Measurements from ENCODE around the gene PACS2.
"Not testable (repeated sequence)": the region's sequence is repeated elsewhere in the genome, so short reads cannot be mapped to it uniquely, and the experiment has no call there.

Gene PACS2

DNA sequence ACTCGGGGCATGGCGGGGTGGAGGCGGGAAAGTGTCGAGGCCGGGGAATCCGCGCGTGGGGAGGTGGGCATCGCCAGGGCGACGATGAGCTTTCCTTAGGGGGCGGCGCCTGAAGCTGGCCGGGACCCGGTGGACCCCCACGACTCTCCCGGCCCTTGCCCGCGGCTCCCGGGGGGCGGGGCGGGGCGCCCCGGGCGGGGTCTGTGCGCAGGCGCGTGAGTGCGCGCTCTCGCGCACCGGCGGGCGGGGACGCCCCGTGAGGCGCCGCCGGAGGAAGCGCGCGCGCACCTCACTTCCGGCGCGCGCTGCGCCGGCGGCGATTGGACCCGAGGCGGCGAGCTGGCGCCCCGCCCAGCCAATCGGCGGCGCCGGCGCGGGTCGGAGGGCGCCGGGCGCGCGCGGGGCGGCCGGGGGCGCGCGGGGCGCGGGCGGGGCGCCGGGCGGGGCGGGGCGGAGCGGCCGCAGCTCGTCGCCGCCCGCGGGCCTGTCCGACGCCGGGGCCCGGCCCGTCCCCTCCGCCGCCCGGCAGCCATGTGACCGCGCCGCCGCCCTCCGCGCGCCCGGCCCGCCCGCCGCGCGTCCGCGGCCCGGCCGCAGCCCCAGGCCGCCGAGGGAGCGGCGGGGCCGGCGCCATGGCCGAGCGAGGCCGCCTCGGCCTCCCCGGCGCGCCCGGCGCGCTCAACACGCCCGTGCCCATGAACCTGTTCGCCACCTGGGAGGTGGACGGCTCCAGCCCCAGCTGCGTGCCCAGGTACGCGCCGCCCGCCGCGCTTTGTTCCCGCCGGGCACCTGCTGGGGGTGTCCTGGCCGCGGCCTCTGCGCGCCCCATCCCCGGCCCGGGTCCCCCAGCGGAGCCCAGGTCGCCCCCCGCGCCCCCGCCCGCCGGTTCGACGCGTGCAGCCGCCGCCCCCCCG lies at the start of gene PACS2:
PACS2 (plus strand) TSS at position 462 of the 914 bp plus-strand sequence; CDS start at position 633, 171 bp downstream.
- peak; percentile 82 for DNase-seq

DNA sequence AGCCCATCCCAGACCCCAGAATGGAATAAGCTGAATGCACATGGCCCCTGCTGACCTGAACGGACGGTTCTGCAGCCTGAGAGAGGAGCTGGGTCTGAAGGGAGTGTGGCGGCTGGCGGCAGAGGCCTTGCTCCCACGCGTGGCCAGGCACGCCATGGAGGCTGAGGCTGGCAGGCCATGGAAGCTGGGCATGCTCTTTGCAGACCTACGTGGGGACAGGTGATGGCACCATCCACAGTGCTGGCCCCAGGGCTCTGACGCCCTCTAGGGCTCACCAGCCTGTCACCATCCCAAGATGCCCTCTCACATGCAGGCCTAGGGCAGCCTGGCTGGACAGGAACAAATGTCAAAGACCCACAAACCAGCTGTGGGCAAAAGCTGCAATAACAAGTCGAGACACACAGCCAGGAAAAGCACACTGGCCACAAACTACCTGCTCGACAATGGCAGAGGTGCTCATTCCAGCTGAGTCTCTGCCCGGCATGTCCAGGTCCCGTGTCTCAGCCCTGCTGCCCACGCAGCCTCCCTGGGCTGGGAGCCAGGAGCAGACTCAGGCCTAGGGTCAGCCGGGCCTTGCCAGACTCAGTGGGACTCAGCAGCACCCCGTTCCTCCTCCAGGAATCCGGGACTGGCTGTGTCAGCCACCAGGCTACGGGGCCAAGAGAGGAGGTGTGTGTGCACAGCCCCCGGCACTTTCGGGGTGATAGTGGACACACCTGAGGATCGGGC lies 46.6 kb upstream of the PACS2 start:
- no peak for DNase-seq

DNA sequence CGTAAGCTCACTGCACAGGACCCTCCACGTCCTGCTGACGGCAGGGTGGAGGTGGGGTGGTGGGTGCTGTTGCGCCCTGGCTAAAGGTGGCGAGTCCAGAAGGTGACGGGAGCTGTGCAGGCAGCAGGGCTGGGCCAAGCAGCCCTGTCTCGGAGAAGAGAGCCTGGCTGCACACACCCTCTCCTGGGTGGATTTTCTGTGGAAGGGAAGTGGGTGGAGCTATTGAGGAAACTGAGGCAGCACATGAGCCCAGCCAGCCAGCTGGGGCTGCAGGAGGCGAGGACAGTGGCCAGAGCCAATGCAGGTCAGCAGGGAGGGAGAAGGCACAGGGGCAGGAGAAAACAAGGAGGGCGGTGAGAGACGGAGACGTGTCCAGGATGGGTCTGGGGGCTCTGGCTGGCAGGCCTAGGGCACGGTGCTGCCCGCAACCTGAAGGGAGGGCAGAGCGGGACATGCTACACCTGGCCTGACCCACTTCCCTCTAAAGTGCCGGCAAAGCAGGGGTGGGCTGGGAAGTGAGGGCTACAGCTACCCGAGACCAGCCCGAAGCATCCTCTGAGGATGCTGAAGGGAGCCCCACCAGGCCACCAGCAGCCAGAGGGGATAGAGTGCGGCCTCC lies 45.7 kb upstream of the PACS2 start:
- no peak for DNase-seq

DNA sequence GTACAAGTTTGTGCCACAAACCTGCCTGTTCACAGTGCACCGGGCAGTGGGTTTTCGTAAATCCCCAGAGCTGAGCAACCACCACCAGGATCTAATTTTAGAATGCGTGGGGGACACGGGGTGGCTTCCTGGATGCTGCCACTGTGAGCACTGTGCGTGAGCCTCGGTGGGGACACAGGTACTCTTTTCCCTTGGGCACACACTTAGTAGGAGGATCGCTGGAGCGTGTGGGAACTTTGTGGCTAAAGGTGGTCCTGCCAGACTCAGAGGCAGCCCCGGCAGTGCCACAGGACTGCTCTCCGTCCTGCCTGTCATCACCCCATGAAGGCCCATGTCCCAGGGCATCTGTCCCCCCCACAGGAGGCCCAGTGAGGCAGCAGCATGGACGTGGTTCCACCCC lies 45.1 kb upstream of the PACS2 start:
- no peak for DNase-seq

GRCh38 chr14:105271224-105271890 lies 43.2 kb upstream of the PACS2 start:
- no peak for DNase-seq

DNA sequence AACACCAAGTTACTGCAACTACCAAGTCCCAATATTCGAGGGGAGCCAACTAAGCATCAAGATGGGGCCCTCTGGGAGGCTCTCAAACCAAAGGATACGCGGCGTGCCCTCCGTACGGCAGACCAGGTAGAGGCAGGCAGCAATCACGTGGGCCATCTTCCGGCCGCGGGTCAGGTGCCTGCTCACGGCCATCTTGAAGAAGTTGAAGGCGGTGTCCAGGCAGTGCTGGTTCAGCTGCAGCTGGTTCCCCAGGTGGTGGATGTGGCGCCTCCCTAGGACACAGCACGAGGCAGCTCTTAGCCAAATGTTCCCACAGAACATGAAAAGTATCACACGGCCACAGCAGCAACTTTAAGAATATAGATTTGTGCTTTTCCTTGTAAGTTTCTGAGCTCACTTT lies 41.9 kb upstream of the PACS2 start:
- DNase-seq: no peak

DNA sequence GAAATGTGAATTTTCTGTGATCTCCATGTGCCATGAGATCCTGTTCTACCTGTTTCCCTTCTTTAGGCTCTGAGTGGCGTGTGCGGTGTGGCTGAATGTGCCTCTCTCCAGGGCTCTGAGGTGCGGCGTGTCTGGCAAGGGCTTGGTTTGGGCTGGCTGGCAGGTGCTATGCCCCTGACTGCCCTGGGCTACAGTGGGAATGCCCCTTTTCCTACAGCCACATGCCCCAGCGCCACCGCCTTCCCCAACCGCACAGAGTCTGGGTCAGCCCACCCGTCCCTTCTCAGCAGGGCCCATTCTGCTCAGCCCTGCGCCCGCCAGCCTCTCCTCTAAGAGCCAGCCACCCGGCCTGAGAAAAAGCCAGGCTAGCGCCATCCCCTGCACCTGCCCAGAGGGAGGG lies 41.5 kb upstream of the PACS2 start:
- DNase-seq: no peak

DNA sequence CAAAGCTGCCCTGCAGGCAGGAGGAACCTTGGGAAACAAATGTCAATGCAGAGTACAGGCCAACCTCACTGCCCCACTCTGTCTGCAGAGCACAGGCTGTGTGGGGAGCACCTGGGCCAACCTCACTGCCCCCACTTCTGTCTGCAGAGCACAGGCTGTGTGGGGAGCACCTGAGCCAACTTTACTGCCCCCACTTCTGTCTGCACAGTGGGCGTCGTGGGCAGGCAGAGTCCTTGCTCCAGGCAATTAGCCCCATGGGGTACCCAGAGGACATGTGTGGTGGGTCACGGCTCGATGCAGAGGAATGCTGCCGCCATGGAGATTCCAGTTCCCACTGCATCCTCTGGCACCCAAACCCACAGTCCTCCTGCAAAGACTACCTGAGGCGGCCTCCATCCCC lies 39.9 kb upstream of the PACS2 start:
- DNase-seq: no peak

- no peak for DNase-seq
These were observed 39.1 kb upstream of the PACS2 start for GRCh38 chr14:105275267-105275946.

GRCh38 chr14:105277448-105277847 lies 37.1 kb upstream of the PACS2 start:
- DNase-seq: not testable (repeated sequence)

DNA sequence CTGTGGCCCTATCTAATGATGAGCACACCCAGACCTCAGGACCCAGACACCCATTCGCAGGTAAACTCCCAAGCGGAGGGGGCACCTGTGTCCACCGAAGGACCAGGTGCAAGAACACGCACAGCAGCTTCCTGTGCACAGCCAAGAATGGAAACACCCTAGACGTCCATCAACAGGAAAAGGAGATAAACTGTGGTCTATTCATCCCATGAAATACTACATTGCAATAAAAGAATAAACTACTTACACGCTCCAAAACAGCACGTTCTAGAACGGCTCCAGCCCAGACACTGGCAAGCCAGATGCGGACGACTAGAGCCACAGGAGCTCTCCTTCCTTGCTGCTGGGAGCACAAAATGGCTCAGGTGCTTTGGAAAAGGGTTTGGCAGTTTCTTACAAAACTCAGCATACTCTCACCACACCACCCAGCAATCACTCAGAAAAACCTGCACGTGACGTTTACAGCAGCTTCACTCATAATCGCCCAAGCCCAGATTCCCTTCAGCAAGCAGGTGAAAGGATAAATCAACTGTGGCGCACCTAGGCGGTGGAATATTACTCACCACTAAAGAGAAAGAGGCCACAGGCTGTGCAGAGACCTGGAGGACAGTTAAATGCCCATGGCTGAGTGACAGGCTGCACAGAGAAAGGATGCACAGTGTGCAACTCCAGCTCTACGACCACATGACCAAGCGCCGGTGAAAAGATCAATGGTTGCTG lies 34.7 kb upstream of the PACS2 start:
- DNase-seq: no peak

- no peak for DNase-seq
These were observed 34.0 kb upstream of the PACS2 start for GRCh38 chr14:105280525-105280924.

DNA sequence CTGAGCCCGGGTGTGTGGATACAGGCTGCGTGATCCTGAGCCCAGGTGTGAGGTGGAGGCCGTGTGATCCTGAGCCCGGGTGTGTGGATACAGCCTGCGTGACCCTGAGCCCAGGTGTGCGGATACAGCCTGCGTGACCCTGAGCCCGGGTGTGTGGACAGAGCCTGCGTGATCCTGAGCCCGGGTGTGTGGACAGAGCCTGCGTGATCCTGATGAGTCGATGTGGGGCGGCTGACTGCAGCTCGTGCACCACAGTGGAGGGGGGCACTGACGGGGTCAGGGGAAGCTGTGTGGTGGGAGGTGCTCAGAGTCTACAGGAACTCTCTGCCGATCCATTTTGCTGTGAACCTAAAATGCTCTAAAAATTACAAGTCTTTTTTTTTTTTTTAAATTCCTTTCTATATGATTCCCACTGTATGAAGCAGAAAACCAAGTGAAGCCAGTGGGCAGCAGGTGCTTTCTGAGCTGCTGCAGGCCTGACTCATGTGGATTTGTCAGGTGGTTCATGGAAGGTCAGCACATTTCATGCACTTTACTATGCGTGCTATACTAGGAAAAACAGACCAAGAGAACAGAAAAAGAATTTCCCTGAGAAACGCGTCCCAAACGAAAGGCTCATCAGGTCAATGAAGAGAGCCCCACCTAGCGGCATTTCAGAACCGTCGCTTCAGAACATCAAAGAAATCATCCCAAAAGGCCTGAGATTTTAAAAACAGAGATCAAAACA lies 33.0 kb upstream of the PACS2 start:
- no peak for DNase-seq

GRCh38 chr14:105282098-105282725 lies 32.3 kb upstream of the PACS2 start:
- DNase-seq: no peak

DNA sequence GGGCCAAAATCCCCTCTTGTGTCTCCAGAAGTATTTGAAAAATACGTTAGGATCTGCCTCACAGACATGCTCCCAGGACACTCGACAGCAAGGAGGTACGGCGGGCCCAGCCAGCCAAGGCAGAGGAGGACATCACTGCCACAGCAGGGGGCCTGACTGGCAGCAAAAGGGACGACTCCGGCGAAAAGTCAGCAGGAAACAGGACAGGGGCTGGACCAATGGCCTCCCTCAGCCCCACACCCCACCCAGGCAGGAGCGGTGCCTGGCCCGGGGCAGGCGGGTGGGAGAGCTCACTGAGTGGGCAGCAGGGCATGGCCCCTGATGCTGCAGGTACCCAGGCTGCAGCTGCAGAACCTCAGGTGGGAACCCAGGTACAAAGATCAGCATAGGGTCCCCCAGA lies 31.5 kb upstream of the PACS2 start:
- DNase-seq: no peak

DNA sequence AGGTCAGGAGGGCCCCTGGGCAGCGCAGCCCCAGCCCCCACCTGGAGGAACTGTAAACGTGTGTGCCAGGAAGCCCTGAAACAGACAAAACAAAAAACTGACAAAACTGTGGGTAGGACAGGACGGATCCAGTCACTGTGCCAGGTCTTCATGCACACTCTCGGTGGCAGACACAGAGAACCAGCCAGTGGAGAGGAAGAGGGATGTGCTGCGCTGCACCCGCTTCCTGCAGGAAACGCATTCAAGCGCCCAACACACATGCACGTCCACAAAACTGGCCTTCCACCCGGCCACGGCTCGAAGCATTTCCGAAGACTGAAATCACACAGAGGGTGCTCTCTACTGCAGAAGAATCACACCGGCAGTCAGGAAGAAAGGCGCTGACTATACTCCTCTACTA lies 30.6 kb upstream of the PACS2 start:
- no peak for DNase-seq

DNA sequence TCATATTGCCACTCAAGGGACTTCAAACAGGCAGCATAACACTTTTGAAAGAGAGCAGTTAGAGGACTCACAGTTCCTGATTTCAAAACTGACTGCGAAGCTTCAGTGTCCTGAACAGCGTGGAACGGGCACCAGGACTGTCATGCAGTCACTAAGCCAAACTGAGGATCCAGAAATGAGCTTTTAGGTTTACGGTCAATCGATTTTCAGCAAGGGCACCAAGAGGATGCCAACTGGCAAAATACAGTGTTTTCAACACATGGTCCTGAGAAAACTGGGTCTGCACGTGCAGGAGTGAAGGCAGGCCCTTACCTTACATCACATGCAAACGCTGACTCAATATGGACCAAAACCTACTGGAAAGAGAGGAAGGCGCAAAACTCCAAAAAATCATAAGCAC lies 29.4 kb upstream of the PACS2 start:
- DNase-seq: no peak

DNA sequence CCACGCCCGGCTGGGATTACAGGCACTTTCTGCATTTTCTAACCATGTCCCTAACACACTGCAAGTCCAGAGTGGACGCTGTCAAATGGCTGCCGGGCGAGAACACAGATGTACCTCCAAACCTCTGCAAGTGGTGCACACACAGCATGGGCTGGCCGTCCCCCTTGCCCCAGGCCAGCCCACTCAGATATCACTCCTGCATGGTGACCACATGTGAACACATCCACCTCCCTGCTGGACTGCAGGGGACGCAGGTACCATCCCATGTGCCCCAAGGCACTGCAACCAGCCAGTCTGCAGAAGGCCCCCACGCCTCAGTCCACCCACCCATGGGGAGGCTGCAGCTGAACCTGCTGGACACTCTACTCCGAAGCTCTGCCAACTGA lies 27.8 kb upstream of the PACS2 start:
- DNase-seq: no peak

GRCh38 chr14:105287249-105288102 lies 27.1 kb upstream of the PACS2 start:
- DNase-seq: no peak

GRCh38 chr14:105288936-105289335 lies 25.6 kb upstream of the PACS2 start:
- DNase-seq: not testable (repeated sequence)
